GM18867 (cell line): ENCODE results near the gene C1QTNF6.
A peak's percentile ranks its signal among the peaks of the same experiment; 100 is the strongest.
"Not testable (repeated sequence)": the region's sequence is repeated elsewhere in the genome, so short reads cannot be mapped to it uniquely, and the experiment has no call there.

Experiments used
- ATAC-seq: cut with Tn5 transposase; IDR thresholded peaks from one replicate; pipeline ENCODE4 v1.9.1; 2021; ENCODE audit warnings: mild to moderate bottlenecking, moderate library complexity; ENCODE audit not compliant: unreplicated experiment

C1QTNF6 gene

GRCh38 chr22:37187891-37188761 is at the start of gene C1QTNF6:
TSS of gene C1QTNF6 (minus strand) at chr22:37188247. CDS start at chr22:37188213, 34 bp downstream.
- no peak for ATAC-seq

- no peak for ATAC-seq
These were observed 48.0 kb upstream of the C1QTNF6 start for GRCh38 chr22:37235897-37236607.

- ATAC-seq, result no peak
These were observed 47.0 kb upstream of the C1QTNF6 start for GRCh38 chr22:37234736-37235711.

- ATAC-seq, result no peak
These were observed 45.9 kb upstream of the C1QTNF6 start for GRCh38 chr22:37233751-37234631.

GRCh38 chr22:37233371-37233750 is 45.3 kb upstream of the C1QTNF6 start:
- ATAC-seq, result not testable (repeated sequence)

GRCh38 chr22:37232140-37232998 is 44.3 kb upstream of the C1QTNF6 start:
- no peak for ATAC-seq

GRCh38 chr22:37231406-37232139 is 43.5 kb upstream of the C1QTNF6 start:
- no peak for ATAC-seq

GRCh38 chr22:37230673-37231405 is 42.8 kb upstream of the C1QTNF6 start:
- ATAC-seq, result peak; percentile 36

- peak; percentile 40 for ATAC-seq
These were observed 42.0 kb upstream of the C1QTNF6 start for GRCh38 chr22:37229805-37230672.

GRCh38 chr22:37229012-37229804 is 41.2 kb upstream of the C1QTNF6 start:
- no peak for ATAC-seq

GRCh38 chr22:37228106-37229011 is 40.3 kb upstream of the C1QTNF6 start:
- ATAC-seq, result no peak

- no peak for ATAC-seq
These were observed 38.5 kb upstream of the C1QTNF6 start for GRCh38 chr22:37226514-37226913.

- no peak for ATAC-seq
These were observed 38.0 kb upstream of the C1QTNF6 start for GRCh38 chr22:37226087-37226486.

GRCh38 chr22:37225481-37225880 is 37.4 kb upstream of the C1QTNF6 start:
- no peak for ATAC-seq
